ENCODE results near the gene CCDC194. TPM values are rescaled to one million over a fixed set of nuclear protein-coding genes. Genes with fewer than 3 reads are reported as not detected.

The CCDC194 gene
- total and polyA plus RNA-seq, 2 of the 13 experiments (the other 11 are each of a cell fraction or from before 2014, with no cell fraction given): 0.13 to 0.21 TPM

DNA sequence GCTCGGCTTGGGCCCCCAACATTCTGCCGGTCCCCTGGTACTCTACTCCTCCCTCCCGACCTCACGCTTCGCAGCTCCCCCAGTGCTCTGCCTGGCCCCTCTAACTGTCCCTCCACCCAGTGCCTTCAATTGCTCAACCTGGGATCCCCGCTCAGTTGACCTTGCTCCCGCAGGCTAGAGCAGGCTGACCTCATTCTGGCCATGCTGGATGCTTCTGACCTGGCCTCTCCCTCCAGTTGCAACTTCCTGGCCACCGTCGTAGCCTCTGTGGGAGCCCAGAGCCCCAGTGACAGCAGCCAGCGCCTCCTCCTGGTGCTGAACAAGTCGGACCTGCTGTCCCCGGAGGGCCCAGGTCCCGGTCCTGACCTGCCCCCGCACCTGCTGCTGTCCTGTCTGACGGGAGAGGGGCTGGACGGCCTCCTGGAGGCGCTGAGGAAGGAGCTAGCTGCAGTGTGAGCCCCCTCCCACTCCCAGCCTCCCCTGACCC lies 53.1 kb downstream of the CCDC194 start (continued):
- TF ChIP-seq, protein P1, sequence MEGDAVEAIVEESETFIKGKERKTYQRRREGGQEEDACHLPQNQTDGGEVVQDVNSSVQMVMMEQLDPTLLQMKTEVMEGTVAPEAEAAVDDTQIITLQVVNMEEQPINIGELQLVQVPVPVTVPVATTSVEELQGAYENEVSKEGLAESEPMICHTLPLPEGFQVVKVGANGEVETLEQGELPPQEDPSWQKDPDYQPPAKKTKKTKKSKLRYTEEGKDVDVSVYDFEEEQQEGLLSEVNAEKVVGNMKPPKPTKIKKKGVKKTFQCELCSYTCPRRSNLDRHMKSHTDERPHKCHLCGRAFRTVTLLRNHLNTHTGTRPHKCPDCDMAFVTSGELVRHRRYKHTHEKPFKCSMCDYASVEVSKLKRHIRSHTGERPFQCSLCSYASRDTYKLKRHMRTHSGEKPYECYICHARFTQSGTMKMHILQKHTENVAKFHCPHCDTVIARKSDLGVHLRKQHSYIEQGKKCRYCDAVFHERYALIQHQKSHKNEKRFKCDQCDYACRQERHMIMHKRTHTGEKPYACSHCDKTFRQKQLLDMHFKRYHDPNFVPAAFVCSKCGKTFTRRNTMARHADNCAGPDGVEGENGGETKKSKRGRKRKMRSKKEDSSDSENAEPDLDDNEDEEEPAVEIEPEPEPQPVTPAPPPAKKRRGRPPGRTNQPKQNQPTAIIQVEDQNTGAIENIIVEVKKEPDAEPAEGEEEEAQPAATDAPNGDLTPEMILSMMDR (CRISPR knock-in tag; IDR thresholded peaks at IDR 0.05): peak; percentile 63
- TF ChIP-seq, protein P2, sequence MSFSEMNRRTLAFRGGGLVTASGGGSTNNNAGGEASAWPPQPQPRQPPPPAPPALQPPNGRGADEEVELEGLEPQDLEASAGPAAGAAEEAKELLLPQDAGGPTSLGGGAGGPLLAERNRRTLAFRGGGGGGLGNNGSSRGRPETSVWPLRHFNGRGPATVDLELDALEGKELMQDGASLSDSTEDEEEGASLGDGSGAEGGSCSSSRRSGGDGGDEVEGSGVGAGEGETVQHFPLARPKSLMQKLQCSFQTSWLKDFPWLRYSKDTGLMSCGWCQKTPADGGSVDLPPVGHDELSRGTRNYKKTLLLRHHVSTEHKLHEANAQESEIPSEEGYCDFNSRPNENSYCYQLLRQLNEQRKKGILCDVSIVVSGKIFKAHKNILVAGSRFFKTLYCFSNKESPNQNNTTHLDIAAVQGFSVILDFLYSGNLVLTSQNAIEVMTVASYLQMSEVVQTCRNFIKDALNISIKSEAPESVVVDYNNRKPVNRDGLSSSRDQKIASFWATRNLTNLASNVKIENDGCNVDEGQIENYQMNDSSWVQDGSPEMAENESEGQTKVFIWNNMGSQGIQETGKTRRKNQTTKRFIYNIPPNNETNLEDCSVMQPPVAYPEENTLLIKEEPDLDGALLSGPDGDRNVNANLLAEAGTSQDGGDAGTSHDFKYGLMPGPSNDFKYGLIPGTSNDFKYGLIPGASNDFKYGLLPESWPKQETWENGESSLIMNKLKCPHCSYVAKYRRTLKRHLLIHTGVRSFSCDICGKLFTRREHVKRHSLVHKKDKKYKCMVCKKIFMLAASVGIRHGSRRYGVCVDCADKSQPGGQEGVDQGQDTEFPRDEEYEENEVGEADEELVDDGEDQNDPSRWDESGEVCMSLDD (CRISPR knock-in tag; IDR thresholded peaks at IDR 0.05; ENCODE audit: borderline replicate concordance): peak; percentile 95
- TF ChIP-seq ZFY (CRISPR knock-in tag; IDR thresholded peaks at IDR 0.05): peak; percentile 35; the same call in 1 of the 2 replicates
- TF ChIP-seq ZNF543 (CRISPR knock-in tag; IDR thresholded peaks at IDR 0.05): no peak
- TF ChIP-seq ZNF564 (CRISPR knock-in tag; IDR thresholded peaks at IDR 0.05): peak; percentile 24; the same call in 1 of the 2 replicates
- peak; percentile 70 for TF ChIP-seq ZMYM4 (CRISPR knock-in tag; IDR thresholded peaks at IDR 0.05)
- peak; percentile 37; the same call in 1 of the 2 replicates for TF ChIP-seq HDAC1 (CRISPR knock-in tag; IDR thresholded peaks at IDR 0.05)
- peak; percentile 49; the same call in 1 of the 2 replicates for TF ChIP-seq RBFOX2 (IDR thresholded peaks at IDR 0.05; ENCODE audit: low read depth, low read length)
- peak; percentile 16 for TF ChIP-seq PHF8 (CRISPR knock-in tag; IDR thresholded peaks at IDR 0.05)
- TF ChIP-seq SRY (CRISPR knock-in tag; IDR thresholded peaks at IDR 0.05): 0 out of 2 replicates have a peak, but pooled peaks have one; percentile 7
- no peak for TF ChIP-seq NBN (conservative IDR thresholded peaks at IDR 0.05)
- TF ChIP-seq CEBPG (CRISPR knock-in tag; IDR thresholded peaks at IDR 0.05): peak; percentile 91
- TF ChIP-seq ZNF747 (CRISPR knock-in tag; IDR thresholded peaks at IDR 0.05; ENCODE audit: borderline replicate concordance): 0 out of 2 replicates have a peak, but pooled peaks have one; percentile 22
- TF ChIP-seq, protein P3, sequence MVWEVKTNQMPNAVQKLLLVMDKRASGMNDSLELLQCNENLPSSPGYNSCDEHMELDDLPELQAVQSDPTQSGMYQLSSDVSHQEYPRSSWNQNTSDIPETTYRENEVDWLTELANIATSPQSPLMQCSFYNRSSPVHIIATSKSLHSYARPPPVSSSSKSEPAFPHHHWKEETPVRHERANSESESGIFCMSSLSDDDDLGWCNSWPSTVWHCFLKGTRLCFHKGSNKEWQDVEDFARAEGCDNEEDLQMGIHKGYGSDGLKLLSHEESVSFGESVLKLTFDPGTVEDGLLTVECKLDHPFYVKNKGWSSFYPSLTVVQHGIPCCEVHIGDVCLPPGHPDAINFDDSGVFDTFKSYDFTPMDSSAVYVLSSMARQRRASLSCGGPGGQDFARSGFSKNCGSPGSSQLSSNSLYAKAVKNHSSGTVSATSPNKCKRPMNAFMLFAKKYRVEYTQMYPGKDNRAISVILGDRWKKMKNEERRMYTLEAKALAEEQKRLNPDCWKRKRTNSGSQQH (CRISPR knock-in tag; IDR thresholded peaks at IDR 0.05; ENCODE audit: low read depth): no peak; the same call in none of the 2 replicates
- no peak for TF ChIP-seq KLF12 (CRISPR knock-in tag; IDR thresholded peaks at IDR 0.05; ENCODE audit: borderline replicate concordance)
- TF ChIP-seq ZSCAN9 (CRISPR knock-in tag; IDR thresholded peaks at IDR 0.05; ENCODE audit: borderline replicate concordance): no peak
- TF ChIP-seq CBX2 (IDR thresholded peaks at IDR 0.05; ENCODE audit: low read depth, low read length): no peak
- TF ChIP-seq CBX2 (CRISPR knock-in tag; IDR thresholded peaks at IDR 0.05; ENCODE audit: low read depth): no peak
- peak; percentile 55; the same call in 1 of the 2 replicates for TF ChIP-seq ARHGAP35 (CRISPR knock-in tag; IDR thresholded peaks at IDR 0.05; ENCODE audit: borderline replicate concordance)
- TF ChIP-seq, protein P4, sequence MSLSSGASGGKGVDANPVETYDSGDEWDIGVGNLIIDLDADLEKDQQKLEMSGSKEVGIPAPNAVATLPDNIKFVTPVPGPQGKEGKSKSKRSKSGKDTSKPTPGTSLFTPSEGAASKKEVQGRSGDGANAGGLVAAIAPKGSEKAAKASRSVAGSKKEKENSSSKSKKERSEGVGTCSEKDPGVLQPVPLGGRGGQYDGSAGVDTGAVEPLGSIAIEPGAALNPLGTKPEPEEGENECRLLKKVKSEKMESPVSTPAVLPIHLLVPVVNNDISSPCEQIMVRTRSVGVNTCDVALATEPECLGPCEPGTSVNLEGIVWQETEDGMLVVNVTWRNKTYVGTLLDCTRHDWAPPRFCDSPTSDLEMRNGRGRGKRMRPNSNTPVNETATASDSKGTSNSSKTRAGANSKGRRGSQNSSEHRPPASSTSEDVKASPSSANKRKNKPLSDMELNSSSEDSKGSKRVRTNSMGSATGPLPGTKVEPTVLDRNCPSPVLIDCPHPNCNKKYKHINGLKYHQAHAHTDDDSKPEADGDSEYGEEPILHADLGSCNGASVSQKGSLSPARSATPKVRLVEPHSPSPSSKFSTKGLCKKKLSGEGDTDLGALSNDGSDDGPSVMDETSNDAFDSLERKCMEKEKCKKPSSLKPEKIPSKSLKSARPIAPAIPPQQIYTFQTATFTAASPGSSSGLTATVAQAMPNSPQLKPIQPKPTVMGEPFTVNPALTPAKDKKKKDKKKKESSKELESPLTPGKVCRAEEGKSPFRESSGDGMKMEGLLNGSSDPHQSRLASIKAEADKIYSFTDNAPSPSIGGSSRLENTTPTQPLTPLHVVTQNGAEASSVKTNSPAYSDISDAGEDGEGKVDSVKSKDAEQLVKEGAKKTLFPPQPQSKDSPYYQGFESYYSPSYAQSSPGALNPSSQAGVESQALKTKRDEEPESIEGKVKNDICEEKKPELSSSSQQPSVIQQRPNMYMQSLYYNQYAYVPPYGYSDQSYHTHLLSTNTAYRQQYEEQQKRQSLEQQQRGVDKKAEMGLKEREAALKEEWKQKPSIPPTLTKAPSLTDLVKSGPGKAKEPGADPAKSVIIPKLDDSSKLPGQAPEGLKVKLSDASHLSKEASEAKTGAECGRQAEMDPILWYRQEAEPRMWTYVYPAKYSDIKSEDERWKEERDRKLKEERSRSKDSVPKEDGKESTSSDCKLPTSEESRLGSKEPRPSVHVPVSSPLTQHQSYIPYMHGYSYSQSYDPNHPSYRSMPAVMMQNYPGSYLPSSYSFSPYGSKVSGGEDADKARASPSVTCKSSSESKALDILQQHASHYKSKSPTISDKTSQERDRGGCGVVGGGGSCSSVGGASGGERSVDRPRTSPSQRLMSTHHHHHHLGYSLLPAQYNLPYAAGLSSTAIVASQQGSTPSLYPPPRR (CRISPR knock-in tag; IDR thresholded peaks at IDR 0.05; ENCODE audit: borderline replicate concordance): peak; percentile 52; the same call in 1 of the 2 replicates
- TF ChIP-seq NCOA2 (CRISPR knock-in tag; IDR thresholded peaks at IDR 0.05): peak; percentile 44
